ENCODE measurements around the gene TMCC2.

DNA sequence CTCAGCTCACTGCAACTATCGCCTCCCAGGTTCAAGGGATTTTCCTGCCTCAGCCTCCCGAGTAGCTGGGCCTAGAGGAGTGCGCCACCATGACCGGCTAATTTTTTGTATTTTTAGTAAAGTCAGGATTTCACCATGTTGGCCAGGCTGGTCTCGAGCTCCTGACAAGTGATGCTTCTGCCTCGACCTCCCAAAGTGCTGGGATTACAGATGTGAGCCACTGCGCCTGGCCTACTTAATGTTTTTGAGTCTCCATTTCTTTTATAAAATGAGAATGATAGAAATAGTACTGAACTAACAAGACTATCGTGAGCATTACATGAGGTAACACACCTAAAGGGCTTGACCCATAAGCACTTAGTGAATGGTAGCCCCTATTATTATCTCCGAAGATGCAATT is 72.4 kb downstream of the TMCC2 start:
- TF ChIP-seq, protein P1, sequence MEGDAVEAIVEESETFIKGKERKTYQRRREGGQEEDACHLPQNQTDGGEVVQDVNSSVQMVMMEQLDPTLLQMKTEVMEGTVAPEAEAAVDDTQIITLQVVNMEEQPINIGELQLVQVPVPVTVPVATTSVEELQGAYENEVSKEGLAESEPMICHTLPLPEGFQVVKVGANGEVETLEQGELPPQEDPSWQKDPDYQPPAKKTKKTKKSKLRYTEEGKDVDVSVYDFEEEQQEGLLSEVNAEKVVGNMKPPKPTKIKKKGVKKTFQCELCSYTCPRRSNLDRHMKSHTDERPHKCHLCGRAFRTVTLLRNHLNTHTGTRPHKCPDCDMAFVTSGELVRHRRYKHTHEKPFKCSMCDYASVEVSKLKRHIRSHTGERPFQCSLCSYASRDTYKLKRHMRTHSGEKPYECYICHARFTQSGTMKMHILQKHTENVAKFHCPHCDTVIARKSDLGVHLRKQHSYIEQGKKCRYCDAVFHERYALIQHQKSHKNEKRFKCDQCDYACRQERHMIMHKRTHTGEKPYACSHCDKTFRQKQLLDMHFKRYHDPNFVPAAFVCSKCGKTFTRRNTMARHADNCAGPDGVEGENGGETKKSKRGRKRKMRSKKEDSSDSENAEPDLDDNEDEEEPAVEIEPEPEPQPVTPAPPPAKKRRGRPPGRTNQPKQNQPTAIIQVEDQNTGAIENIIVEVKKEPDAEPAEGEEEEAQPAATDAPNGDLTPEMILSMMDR (IDR thresholded peaks at IDR 0.05) = no peak
- no peak for TF ChIP-seq POLR2A (IDR thresholded peaks at IDR 0.05)

All from Peyer's patch (tissue), 4 donors.